Hematopoietic multipotent progenitor cell treated with erythropoietin and hydrocortisone succinate and interleukin-3 and kit ligand, for 6 days (in vitro differentiated cells): ENCODE measurements around the gene LHX4.

Experiments used
- DNase-seq: peaks from one replicate; pipeline ENCODE4 v3.0.0-alpha.2; 2015

LHX4 gene

GRCh38 chr1:180277476-180278193 is 47.6 kb downstream of the LHX4 start:
- DNase-seq = no peak

GRCh38 chr1:180278194-180278515 is 48.1 kb downstream of the LHX4 start:
- DNase-seq = no peak

GRCh38 chr1:180278596-180279395 is 48.7 kb downstream of the LHX4 start:
- DNase-seq = peak; percentile 41

DNA sequence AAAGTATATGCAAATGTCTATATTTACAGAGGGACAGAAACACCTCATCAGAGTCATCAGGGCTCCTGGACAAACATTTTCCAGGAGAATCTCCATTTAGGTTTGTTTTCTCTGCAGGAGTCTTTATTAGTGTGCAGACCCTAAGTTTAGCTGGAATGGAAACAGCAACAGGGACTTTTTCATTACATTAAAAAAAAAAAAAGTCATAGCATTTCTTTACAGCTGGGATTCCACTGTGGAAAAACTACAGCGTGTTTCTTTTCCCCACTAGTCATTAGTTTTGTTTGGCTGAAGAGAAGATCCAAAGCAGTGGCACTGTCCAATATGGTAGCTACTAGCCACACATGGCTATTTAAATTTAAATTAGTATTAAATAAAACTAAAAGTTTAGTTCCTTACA is 49.6 kb downstream of the LHX4 start:
- DNase-seq = no peak

- no peak for DNase-seq
Observed at GRCh38 chr1:180280617-180281016, 50.6 kb downstream of the LHX4 start.

DNA sequence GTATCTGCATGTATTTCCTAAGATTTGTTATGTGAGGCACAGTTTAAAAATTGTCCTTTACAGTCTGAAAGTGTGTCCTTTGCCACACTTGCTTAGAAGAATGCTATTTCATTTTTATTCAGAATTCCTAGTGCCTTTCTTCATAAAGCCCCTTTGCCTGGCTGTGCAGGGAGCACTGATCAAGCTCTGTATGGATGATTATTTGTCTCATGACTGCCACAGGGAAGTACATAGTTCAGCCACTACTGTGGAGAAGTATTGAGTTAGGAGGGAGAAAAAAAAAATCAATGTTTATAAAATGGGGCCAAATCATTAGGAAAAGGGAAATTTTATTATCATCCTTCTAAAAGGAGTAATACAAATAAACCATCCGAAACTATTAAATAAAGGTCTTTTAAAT is 51.4 kb downstream of the LHX4 start:
- no peak for DNase-seq

- DNase-seq = no peak
Observed at GRCh38 chr1:180282401-180283044, 52.5 kb downstream of the LHX4 start.

DNA sequence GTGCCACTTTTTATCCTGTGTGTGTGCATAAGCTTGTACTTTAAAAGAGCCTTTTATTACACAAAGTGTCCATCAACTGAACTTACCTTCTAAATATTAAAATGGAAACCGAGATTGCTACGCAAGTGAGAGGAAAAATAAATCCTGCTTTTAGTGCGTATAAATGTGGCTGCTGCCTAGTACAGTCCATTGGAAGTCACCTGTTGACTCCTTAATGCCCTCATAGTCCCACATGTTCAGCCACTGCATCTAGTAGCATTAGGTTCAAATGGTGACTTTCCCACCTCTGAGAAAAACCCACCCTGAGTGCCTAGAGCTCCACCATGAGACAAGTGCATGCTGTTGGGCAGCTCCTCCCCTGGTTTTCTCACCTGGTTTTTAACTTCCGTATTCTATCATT is 53.0 kb downstream of the LHX4 start:
- DNase-seq = no peak

GRCh38 chr1:180286417-180286816 is 56.4 kb downstream of the LHX4 start:
- DNase-seq = no peak

DNA sequence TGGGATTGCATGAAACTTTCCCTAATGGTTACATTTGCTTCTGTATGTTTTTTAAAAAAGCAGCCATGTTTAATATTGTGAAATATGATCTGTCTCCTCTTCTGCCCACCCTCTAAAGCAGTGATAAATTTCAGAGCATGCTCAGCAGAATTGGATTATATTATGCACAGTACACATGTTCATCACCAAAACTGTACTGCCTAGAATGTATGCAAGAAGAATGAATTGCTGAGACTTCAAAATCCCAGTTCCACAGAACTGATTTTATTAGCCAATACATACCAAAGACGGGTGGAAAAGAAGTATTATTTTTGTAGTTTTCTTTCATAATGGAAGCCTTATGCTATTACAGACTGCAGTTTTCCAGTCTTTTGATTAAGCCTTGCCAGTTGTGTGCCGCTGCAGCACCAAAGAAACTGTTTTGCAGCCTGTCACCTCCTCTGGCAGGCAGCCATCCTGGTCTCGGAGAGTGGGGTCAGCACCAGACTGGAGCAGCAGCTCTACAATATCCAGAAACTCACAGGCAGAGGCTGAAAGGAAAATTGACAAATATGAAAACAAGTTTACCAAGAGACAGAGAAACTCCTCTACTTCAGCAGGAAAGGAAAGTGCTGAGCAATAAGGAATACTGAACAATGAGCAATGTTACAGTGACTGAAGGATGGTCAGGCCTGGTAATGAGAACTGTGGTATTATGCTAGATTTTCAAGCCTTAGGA is 58.1 kb downstream of the LHX4 start:
- no peak for DNase-seq

GRCh38 chr1:180288940-180289339 is 58.9 kb downstream of the LHX4 start:
- DNase-seq = peak; percentile 63

- no peak for DNase-seq
Observed at GRCh38 chr1:180290265-180291001, 60.4 kb downstream of the LHX4 start.

DNA sequence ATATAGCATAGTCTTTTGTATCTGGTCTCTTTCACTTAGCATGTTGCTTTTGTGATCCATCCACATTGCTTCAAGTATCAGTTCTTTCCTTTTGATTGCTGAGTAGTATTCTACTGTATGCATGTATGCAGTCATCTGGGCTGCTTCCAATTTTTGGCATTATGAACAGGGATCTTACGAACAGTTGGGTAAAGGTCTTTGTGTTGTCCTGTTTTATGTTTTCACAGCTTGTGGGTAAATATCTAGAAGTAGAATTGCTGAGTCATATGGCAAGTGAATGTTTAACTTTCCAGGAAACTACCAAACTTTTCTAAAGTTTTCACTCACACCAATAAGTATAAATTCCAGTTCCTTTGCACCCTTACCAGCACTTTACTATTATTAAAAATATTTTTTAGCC is 60.9 kb downstream of the LHX4 start:
- DNase-seq = peak; percentile 13

- no peak for DNase-seq
Observed at GRCh38 chr1:180294711-180295110, 64.6 kb downstream of the LHX4 start.

GRCh38 chr1:180295999-180296398 is 65.9 kb downstream of the LHX4 start:
- no peak for DNase-seq

DNA sequence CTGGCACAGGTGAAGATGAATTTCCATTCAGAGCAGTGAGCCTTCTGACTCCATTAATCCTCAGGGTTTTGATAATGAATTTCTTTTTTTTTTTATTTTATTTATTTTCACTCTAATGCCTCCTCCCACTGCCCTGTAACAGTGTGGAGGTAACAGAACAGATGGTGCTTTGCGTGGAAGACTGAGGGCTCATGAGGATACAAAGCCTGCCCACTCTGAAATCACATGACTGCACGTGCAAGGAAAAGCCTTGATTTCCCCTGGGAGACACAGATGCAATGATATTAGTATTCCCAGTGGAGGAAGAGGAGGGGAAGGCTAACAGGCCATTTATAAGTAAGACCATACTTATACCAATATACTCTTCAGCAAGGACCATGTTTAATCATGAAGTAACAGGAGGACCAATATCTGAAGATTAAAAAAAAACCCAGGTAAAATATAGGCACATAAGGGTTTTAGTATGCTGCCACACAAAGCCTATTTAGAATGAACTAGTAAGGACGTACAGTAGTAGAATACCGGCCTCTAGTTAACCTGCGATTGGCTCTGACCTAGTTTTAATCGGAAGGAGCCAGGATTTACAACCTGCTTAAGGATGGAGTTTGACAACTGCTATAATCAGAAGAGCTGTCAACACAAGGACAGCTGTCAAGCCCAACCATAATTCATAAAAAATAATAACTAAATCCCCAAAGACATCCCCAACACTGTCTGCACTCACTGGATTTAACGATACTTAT is 69.6 kb downstream of the LHX4 start:
- no peak for DNase-seq

DNA sequence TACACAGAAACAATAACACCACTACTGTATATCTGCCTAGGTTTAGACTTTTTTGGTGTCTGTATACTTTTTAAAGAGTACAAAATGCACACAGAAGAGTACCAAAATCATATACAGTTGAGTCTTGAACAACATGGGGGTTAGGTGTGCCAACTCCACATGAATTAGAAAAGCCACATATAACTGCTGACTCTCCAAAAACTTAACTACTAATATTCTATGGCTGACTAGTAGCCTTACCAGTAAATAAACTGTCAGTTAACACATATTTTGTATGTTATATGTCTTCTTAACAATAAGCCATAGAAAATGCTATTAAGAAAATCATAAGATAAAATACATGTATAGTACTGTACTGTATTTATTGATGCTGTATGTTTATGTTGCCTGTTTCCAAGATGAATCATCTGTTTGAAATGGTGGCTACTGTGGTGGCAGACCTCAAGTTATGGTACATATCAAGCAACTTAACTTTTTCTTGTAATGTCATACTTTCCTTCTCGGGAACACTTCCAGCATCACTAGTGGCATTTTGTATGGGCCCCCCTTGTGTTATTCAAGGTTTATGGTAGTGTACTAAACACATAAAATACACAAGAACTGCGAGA is 71.2 kb downstream of the LHX4 start:
- DNase-seq = no peak

DNA sequence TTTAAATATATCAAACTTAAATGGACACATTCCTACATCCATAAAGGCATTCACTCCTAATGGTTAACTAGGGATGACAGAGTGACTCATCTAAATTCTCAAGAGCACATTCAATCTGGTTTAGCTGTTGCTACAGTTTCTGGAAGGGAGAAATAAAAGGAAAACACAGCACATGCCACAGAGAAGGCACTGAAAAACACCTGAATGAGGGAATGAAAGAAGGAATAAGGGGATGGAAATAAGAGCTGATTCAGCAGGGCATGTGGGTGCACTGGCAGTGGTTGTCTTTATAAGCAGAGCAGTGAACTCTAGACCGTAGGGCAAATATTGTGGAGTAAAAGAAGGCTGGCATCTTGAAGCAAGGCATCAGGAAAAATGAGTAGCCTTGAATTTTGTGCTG is 79.3 kb downstream of the LHX4 start:
- no peak for DNase-seq

DNA sequence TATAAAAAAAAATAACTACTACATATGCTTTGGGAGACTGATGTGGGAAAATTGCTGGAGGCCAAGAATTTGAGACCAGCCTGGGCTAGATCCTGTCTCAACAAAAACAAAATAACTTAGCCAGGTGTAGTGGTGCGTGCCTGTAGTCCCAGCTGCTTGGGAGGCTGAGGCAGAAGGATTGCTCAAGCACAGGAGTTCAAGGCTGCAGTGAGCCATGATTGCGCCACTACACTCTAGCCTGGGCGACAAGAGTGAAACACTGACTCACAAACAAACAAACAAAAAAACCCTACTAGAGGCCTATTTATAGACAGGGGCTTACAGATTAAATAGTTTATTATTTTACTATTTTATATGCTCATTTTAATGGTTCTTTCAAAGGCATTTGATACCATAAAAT is 80.0 kb downstream of the LHX4 start:
- DNase-seq = no peak

- DNase-seq = no peak
Observed at GRCh38 chr1:180311011-180311730, 81.1 kb downstream of the LHX4 start.

- DNase-seq = no peak
Observed at GRCh38 chr1:180312926-180313325, 82.9 kb downstream of the LHX4 start.
